Stimulated activated CD4-positive, alpha-beta T cell treated with anti-CD3 and anti-CD28 coated beads, Interleukin-1b, Interleukin-23, amount 100 ng/mL, for 4 hours (primary cell): ENCODE measurements around the gene SRD5A3.
"Not testable (repeated sequence)": the region's sequence is repeated elsewhere in the genome, so short reads cannot be mapped to it uniquely, and the experiment has no call there.

Source experiments
- DNase-seq, 2 donors: peaks; one replicate each; pipeline ENCODE4 v3.0.0-alpha.2; 2020; ENCODE audit warnings: low read depth in 2 of 2

SRD5A3 gene

DNA sequence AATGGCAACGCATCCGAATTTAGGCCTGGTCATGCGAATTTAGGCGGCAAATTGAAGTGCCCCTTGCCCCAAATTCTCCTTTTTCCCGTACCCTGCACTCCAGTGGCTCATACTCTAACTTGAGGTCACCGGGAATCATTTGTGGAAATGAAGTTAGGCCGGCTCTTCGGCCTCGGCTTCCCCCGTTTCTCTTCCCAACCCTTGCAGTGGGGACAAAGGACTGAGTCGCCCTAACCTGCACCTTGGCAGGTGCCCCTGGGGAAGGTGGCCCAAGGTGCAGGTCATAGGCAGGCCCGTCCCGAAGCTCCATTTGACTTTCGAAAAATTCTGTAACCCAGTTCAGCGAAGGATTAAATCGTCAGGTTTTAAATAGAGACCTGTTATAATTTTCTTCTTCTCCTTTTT lies 811 bp downstream of the SRD5A3 start:
- no peak for DNase-seq

DNA sequence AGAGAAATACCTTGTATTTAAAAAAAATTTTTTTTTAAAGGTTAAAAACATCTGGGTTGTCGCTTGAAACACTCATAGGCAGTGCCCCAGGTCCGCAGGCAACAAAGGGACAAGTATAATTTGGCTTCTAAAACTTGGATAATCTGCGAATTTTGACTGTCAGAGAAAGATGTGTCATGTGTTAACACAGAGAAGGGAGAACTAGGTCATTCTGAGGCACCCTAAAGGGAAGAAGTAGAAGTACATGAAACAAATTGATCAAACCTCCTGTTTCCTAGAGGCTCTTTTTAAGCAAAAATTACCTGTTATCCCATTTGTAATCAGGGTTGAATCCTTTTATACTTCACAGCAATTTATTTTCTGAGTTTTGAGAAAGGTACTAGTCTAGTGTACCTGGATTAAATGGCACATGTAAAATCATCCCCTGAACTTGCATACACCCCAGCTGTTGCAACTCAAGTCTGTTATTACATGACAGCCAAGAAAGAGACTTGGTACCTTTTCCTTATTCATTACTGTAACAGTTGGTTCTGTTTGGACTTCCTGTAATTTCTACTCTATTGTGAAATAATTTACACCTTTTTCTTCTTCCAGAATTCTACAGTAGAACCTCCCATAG lies 1.7 kb downstream of the SRD5A3 start:
- DNase-seq, result no peak

DNA sequence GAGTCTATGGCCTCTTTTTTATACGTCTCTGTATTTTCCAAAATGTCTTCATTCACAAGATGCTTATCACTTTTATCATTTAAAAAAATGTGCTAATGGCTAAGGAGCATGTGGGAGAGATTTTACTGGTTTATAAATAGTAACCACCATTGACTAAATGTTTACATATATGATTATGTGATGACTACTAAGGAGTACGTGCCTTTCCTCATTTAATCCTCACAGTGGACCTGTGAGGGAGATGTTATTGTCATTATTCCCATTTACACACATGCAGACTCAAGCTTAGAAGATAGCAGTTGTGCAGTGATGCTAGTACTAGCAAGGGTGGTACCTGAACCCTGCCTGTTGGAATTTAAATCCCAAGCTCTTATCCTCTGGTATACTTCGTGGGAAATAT lies 2.4 kb downstream of the SRD5A3 start:
- no peak for DNase-seq

DNA sequence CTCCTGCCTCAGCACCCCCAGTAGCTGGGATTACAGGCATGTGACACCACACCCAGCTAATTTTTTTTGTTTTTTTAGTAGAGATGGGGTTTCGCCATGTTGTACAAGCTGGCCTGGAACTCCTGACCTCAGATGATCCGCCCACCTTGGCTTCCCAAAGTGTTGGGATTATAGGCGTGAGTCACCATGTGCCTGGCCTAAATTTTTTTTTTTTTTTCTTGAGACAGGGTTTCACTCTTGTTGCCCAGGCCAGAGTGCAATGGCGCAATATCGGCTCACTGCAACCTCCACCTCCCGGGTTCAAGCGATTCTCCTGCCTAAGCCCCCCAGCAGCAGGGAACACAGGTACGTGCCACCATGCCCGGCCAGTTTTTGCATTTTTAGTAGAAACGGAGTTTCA lies 4.8 kb downstream of the SRD5A3 start:
- DNase-seq, result not testable (repeated sequence)

DNA sequence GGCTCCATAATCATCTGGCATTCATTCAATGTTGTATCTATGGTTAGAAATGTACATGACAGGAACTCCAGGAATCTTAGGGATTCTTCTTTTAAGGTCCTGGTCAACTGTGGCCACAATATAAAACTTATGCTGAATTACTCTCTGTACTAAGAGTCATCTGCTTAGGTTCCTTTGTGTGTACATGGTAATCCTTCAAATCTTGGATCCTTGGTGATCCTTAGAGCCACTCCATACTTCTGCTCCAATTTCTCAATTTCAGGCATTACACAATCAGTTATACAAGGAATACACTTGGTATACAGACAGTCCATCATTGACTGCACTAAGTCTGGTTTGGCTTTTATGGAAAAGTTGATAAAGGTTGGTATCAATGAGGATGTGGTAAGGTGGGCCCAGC lies 5.8 kb downstream of the SRD5A3 start:
- no peak for DNase-seq

DNA sequence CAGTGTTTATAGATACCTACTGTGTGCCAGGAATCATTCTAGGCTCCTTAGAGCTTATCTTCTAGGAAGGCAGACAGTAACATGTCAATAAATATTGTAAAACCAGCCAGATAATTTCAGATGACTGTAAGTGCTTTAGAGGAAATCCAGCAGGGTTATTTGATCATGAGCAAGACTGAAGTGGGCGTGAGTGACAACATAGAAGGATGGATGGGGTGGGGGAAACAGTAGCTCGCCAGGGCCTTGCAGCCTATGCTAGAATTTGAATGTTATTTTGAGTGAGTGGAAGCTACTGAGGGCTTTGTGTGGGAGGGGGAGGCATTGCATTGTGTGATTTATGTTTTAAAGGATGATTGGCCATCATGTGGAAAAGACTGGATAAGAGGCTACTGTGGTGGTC lies 6.7 kb downstream of the SRD5A3 start:
- no peak for DNase-seq

DNA sequence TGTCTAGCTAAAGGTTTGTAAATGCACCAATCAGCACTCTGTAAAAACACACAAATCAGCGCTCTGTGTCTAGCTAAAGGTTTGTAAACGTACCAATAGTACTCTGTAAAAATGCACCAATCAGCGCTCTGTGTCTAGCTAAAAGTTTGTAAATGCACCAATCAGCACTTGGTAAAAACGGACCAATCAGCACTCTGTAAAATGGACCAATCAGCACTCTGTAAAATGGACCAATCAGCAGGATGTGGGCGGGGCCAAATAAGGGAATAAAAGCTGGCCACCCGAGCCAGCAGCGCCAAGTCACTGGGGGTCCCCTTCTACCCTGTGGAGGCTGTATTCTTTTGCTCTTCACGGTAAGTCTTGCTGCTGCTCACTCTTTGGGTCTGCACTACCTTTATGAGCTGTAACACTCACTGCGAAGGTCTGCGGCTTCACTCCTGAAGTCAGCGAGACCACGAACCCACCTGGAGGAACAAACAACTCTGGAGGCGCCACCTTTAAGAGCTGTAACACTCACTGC lies 7.2 kb downstream of the SRD5A3 start:
- not testable (repeated sequence) for DNase-seq

DNA sequence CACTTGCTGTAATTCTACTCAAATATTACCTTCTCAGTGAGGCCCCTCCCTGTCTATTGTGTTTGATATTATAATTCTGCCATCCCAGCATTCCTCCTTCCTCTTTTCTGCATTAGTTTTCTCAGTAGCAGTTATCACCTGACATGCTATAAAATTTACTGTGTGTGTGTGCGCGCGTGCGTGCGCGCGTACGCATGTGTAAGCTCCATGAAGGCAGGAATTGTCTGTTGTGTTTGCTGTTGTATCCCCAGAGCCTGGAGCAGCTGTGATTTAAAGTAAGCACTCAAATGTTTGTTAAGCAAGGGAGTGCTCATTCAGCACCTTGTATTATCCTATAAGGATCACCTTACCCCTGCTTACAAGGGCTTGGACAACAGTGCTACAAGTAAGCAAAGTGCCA lies 8.6 kb downstream of the SRD5A3 start:
- no peak for DNase-seq

DNA sequence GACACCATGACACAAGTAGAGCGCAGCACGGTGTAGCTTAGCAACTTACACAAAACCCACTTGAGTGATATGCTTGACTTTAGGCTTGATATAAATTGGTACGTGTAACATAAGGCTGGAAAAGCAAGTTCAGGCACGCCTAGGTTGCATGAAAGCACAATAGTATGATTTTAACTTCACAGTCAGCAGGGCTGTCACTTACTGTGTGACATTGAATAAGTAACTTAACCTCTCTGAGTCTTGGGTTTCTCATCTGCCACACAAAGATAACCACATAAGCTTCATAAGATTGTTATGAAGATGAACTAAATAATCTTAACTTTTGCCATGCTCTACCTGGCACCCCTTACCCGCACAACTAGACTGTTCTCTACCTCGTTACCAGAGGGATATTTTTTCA lies 9.5 kb downstream of the SRD5A3 start:
- DNase-seq, result no peak

DNA sequence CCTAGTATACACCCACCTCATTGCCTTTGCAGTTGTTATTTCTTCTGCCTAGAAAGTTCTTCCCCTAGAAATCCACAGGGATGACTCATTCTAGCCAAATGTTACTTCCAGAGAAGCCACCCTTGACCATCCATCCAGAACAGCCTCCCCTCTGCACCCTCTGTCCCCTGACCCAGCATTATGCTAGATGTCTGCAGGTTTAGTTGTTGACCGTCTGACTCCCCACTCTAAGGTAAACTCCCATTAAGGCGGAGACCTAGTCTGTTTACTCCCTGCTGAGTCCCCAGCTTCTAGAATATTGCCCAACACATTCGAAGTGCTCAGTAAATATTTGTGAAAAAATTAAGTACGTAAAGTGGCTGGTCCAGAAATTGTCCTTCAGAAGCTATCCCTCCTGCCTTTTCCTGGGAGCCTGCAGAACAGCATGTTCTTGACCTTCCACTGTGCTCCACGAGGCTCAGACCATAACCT lies 11.0 kb downstream of the SRD5A3 start:
- DNase-seq, result no peak

DNA sequence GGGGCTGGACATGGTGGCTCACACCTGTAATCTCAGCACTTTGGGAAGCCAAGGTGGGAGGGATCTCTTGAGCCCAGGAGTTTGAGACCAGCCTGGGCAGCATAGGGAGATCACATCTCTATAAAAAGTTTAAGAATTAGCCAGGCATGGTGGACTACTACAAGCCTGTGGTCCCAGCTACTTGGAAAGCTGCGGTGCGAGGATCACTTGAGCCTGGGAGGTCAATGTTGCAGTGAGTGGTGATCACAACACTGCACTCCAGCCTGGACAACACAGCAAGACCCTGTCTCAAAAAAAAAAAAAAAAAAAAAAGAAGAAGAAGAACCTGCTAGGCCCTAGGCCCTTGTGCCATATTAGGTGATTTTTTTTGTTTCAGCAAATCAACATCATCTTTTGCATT lies 12.2 kb downstream of the SRD5A3 start:
- no peak for DNase-seq

DNA sequence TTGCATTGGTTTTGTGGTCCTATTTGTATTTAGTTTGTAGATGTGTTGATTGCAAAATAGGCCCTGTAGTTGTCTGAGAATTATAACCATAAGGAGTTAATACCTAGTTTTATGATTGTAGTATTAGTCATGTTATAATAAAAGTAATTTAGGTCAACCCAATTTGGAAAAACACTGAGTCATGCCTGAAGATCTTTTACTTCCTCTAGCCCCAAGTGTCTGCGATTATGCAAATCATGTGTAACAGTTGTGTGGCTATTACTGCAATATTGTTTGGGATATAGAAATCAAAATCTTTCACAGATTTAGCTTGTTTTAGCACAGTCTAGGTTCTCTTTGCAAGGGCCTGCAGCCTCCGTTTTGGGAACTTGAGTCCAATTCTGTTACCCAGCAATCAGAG lies 12.6 kb downstream of the SRD5A3 start:
- no peak for DNase-seq

DNA sequence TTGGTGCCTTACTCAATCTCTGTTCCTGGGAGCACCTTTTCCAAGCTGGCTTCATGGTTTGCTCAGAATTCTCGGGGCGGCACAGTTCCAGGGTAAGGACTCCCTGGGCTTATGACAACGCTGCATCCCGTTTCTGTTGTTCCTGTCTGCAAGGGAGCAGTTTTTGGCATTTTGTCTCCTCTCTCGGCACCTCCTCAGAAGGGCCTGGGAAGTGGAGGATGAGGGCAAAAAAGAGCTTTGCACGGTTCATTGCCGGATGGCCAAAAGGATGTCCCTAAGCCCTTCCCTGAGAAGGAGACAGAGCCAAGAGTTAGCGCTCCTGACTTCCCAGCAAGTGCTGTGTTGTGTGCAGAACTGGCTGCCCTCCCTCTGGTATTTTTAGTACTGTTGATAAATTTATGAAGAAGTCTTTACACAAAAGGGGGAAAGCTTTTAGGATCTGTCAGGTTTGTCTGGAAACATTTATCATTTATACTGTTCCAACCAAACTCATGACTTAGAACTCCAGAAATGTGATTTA lies 13.4 kb downstream of the SRD5A3 start:
- no peak for DNase-seq

DNA sequence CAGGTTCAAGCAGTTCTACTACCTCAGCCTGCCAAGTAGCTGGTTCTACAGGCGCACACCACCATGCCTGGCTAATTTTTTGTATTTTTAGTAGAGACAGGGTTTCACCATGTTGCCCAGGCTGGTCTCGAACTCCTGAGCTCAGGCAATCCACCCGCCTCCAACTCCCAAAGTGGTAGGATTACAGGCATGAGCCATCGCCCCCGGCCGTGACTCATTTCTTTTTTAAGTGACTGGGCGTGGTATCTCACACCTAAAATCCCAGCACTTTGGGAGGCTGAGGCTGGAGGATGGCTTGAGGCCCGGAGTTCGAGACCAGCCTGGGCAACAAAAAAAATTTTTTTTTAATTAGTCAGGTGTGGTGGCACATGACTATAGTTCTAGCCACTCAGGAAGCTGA lies 16.9 kb downstream of the SRD5A3 start:
- not testable (repeated sequence) for DNase-seq

DNA sequence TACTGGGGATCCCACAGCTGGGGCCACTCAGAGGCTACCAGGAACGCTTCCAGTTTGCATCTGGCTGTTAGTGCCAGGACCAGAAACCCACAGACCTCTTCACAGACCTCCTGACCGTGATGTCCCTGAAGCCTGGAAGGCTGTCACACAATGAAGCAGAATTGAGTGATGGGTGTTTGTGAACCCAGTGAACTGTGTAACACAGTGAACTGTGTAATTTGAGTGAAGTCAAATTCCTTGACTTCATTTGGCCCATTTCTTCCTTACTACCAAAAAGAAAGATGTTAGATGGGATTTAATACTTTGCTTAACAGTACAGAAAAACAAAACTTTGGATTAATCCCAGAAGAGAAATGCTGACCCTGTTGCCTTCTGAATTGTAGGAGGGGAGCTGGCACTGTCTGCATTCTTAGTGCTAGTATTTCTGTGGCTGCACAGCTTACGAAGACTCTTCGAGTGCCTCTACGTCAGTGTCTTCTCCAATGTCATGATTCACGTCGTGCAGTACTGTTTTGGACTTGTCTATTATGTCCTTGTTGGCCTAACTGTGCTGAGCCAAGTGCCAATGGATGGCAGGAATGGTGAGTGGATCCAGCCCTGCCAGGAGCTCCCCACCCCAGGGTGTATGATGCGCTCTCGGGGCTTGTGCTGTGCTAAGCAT lies 17.8 kb downstream of the SRD5A3 start:
- no peak for DNase-seq

DNA sequence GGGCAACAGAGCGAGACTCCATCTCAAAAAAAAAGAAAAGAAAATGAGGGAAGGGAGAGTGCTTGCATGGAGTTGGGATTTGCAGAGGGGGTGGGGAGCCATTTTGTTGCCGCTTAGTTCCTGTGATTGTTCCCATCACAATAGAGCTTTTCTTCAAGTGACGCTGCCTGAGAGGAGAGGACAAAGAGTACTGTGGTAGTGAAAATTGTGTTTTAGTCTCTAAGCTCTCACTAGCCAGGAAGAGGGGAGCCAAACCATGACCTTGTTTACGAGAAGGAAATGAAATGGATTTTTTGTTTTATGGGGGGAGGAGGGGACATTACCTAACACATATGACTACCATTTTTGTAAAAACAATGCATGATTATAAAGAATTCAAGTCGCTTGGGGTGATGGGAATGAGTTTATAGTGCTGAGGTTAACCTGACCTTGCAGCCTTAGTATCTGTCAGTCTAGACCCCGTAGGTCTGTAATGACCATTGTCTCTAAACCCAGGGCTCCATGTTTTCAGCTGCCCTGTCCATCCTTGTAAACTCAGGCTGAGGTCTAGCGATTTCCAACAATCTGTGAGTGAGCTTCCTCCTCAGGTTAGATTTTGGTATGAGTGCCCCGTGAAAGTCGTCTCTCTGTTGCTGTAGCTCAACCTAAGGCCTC lies 18.8 kb downstream of the SRD5A3 start:
- DNase-seq, result no peak

DNA sequence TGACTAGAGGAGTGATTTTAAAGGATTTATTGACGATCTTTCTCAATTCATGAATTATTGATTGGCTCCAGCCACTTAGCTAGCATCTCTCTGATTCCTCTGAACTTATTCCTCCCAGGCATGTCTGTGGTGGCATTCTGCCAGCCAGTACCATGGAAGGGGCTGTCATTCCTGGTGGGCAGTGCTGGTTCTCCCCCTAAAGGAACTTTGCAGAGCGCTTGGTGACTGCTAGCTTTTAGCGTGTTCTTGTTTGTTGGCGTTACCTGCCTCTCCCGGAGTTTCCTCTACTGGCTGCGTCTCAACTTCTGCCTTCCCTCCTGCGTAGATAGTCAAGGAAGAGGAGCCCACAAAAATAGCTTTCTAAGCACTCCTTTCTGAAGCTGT lies 19.3 kb downstream of the SRD5A3 start:
- no peak for DNase-seq

DNA sequence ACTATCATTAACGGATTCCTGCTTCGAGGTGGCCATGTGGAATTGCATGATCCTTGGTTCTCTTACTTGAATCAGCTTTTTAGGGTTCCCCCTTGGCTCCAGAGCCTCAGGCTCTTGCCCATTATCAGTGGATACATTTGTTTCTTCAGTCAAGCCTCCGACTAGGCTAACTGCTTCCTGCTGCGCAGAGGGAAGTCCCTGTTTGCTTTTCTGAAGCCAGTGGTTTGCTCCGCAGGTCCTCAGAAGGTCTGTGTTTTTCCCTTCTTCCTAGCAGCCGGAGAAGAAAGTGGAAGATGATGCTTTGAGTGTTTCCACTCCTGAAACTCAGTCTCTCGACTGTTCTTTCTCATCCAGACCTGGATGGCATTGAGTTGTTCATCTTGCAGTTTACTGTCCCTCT lies 20.6 kb downstream of the SRD5A3 start:
- DNase-seq, result no peak

DNA sequence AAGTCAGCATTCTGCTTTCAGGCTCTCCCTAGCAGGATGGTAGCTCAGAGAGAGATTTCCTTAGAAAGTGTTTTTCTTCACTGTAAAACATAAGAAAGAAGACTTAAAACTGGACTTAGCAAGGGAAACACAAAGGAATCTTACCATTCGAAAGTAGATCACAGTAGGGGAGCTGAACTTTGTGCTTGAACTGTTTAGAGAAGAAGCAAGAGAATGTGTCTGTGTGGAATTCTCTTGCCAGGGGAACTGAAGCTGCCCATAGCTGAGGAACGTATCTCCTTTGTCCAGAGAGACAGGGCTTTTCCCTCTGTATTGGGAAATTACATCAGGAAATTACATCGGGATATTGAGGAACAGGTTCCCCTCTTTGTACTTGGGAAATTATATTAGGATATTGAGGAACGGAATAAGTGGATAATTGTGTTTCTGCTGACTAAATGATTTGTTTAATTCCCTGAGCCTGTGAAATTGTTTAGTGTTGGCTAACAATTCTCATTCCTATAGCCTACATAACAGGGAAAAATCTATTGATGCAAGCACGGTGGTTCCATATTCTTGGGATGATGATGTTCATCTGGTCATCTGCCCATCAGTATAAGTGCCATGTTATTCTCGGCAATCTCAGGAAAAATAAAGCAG lies 21.2 kb downstream of the SRD5A3 start:
- DNase-seq, result no peak

DNA sequence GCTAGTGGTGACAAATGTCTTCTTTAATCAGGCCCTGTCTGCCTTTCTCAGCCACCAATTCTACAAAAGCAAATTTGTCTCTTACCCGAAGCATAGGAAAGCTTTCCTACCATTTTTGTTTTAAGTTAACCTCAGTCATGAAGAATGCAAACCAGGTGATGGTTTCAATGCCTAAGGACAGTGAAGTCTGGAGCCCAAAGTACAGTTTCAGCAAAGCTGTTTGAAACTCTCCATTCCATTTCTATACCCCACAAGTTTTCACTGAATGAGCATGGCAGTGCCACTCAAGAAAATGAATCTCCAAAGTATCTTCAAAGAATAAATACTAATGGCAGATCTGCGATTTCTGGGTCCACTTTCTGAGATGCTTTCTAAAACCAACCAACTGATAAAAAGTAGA lies 23.9 kb downstream of the SRD5A3 start:
- no peak for DNase-seq

DNA sequence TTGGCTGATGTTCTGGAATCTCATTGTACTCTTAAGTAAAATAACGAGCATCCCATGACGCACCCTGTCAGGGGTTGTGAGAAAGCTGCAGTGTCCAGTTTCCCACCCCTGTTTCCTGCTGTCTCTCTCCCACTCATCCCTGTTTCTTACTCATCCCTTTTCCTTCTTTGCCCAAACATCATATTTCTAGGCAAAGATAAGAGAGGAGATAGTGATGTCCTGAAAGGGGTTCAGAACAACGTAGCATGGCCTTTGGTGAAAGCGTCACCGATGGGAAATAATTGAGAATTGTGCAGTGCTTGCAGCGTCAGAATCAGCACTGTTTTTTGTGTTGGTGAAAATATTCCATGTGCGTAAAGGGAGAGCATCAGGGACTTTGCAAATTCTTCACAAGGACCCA lies 26.2 kb downstream of the SRD5A3 start:
- no peak for DNase-seq

DNA sequence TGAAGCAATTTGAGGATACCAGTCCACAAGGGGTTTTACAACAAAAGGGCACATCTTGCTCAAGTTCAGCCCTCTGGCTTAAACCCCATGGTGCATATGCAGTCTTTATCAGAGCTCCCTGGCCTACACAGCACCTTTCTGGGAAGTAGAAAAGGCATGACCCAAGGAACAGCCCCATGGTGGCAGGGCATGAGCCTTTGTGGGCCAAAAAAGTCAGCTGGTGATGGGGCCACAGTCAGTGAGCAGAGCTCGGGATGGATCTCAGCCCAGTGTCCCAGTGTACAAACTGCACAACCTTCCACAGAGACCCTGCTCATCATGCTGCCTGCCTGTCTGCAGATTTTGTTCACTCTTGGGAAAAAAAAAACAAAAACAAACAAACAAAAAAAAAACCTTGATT lies 27.4 kb downstream of the SRD5A3 start:
- DNase-seq, result no peak
